ENCODE results near the gene PLEKHO1.
"Not testable (repeated sequence)": the region's sequence is repeated elsewhere in the genome, so short reads cannot be mapped to it uniquely, and the experiment has no call there.

The PLEKHO1 gene

DNA sequence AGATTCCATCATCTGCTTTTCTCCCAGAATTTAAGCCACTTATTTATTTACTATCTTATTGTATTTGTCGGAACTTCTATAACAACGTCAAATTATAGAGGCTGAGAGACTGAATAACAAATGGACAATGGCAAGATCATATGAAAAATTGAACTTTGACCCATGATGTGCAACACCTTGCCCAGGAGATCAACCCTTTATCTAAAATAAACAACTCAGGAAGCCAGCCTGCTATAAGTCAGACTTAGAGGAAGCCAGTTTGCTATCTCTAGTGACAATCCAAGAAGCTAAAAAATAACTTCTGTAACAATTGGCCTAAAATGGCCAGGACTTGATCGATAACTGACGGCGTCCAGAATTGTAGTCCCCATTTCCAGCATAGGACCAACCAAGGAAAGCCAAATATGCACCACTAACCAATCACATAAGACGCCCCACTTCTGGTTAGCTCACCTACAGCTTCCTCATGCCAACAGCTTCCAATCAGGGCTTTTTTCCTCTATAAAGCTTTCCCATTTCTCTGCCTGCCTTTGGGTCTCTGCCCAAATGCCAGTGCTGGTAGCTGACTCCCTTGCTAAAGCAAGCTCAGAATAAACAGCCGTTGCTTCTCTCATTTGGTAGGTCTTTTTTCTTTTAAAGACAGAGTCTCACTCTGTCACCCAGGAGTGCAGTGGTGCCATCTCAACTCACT lies 57.7 kb downstream of the PLEKHO1 start:
- no peak for DNase-seq (ENCODE audit: low read depth)
- TF ChIP-seq, protein P1, sequence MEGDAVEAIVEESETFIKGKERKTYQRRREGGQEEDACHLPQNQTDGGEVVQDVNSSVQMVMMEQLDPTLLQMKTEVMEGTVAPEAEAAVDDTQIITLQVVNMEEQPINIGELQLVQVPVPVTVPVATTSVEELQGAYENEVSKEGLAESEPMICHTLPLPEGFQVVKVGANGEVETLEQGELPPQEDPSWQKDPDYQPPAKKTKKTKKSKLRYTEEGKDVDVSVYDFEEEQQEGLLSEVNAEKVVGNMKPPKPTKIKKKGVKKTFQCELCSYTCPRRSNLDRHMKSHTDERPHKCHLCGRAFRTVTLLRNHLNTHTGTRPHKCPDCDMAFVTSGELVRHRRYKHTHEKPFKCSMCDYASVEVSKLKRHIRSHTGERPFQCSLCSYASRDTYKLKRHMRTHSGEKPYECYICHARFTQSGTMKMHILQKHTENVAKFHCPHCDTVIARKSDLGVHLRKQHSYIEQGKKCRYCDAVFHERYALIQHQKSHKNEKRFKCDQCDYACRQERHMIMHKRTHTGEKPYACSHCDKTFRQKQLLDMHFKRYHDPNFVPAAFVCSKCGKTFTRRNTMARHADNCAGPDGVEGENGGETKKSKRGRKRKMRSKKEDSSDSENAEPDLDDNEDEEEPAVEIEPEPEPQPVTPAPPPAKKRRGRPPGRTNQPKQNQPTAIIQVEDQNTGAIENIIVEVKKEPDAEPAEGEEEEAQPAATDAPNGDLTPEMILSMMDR (IDR thresholded peaks at IDR 0.05; ENCODE audit: low read length, missing control alignments) = no peak
- H3K4me3 ChIP-seq (replicated peaks; ENCODE audit: low read depth, low read length) = no peak overlapping the region

DNA sequence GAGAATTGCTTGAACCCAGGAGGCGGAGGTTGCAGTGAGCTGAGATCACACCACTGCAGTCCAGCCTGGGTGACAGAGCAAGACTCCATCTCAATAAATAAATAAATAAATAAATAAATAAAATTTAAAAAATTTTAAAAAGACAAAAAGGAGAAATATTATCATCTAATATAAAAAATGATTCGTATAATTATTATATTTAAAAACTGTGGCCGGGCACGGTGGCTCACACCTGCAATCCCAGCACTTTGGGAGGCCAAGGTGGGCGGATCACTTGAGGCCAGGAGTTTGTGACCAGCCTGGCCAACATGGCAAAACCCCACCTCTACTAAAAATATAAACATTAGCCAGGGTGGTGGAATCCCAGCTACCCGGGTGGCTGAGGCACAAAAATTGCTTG lies 58.7 kb downstream of the PLEKHO1 start:
- H3K4me3 ChIP-seq (replicated peaks; ENCODE audit: low read depth, low read length); DNase-seq (ENCODE audit: low read depth): not testable (repeated sequence)
